Ishikawa (cell line): ENCODE data around the gene MYDGF.

Experiments
- CEBPB ChIP-seq: IDR thresholded peaks from 2 replicates; pipeline ENCODE4 v1.6.1; 2012
- CREB1 ChIP-seq: IDR thresholded peaks from 2 replicates; pipeline ENCODE4 v1.6.1; 2012; ENCODE audit warnings: low read depth
- EP300 ChIP-seq: IDR thresholded peaks from 2 replicates; pipeline ENCODE4 v1.6.1; 2012; ENCODE audit warnings: borderline replicate concordance
- MAX ChIP-seq: IDR thresholded peaks from 2 replicates; pipeline ENCODE4 v1.6.1; 2012
- RAD21 ChIP-seq: IDR thresholded peaks from 2 replicates; pipeline ENCODE4 v1.6.1; 2012; ENCODE audit warnings: low read depth
- REST ChIP-seq: IDR thresholded peaks from 2 replicates; pipeline ENCODE4 v1.6.1; 2012; ENCODE audit warnings: low read depth, mild to moderate bottlenecking
- TAF1 ChIP-seq: IDR thresholded peaks from 2 replicates; pipeline ENCODE4 v1.6.1; 2012; ENCODE audit warnings: low read depth, mild to moderate bottlenecking
- TCF12 ChIP-seq: IDR thresholded peaks from 2 replicates; pipeline ENCODE4 v1.6.1; 2012; ENCODE audit warnings: low read depth
- TEAD4 ChIP-seq: IDR thresholded peaks from 2 replicates; pipeline ENCODE4 v1.6.1; 2012
- USF1 ChIP-seq: IDR thresholded peaks from 2 replicates; pipeline ENCODE4 v1.6.1; 2012
- YY1 ChIP-seq: IDR thresholded peaks from 2 replicates; pipeline ENCODE4 v1.6.1; 2012; ENCODE audit warnings: low read depth

DNA sequence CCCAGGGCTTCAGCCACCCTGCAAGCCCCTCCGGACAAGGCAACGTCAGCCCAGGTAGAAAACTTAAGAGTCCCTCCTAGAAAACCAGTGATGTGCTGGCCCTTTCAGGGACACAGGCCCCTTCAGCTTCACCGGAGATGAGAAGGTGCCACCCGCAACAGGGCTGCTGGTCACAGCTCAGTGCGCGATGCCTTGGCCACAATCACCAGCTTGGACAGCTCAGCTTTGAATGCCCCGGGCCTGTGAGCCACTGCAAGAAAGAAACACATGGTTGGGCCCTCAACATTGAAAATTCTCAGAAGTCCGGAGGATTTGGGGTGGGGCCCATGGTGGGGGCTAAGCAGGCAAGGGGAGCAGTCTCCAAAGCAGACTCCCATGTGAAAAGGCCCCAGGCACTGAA, 12.3 kb downstream of the MYDGF start:
- TF ChIP-seq RAD21 (no peak), EP300 (no peak), MAX (no peak), REST (no peak), YY1 (no peak), TEAD4 (no peak), USF1 (no peak), TAF1 (no peak), TCF12 (no peak), CEBPB (no peak), CREB1 (no peak)
